ENCODE data around the gene NIPSNAP2. TPM values are rescaled to one million over a fixed set of nuclear protein-coding genes. Genes with fewer than 3 reads are reported as not detected.
A peak's percentile ranks its signal among the peaks of the same experiment; 100 is the strongest.
"Not testable (repeated sequence)": the region's sequence is repeated elsewhere in the genome, so short reads cannot be mapped to it uniquely, and the experiment has no call there.

Gene NIPSNAP2
- total and polyA plus RNA-seq, 7 donors, result 119 to 302 (median 260) TPM

DNA sequence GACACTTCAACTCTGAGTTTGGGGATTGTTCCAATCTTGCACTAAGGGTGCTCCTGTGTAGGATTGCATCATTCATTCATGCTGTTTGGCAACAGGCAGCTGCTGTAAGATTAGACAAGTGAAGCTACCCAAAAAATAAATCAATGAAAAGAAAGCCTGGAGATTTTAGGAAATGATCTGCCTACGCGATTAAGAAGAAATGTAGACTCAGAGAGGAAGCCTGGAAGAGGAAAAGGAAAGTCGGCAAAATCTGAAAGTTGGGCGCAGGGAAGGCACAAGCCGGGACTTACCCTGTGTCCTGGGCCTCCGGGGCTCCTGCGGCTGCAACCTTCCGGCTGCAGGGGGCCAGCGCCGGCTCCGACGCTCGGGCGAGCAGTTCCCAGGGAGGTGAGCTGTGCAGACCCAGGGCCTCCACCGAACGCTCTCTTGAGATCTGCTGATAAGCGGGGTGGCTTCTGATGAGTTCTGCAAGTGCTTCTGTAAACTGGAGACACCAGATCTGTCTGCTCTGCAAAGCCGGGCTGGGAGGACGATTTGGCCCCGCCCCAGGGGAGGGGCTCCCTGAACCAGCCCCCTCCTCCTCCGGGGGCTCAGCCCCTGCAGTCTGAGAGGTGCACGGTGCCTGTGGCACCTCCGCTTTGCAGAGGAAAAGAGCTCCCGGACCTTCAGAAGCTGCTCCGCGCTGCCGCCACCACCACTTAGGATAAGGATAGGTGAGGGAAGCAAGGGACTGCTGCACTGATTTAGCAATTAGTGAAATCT is 69.5 kb downstream of the NIPSNAP2 start:
- no peaks in the 10 kb centered on the region for H3K9me3 ChIP-seq
- ATAC-seq (peak; percentile 70 to 91 (median 87)), DNase-seq (peak; percentile 48 to 59)
- no peaks in the 10 kb centered on the region for H3K27me3 ChIP-seq (ENCODE audit: insufficient read depth in 3 of 3, low read length in 2 of 3)
- H3K36me3 ChIP-seq (ENCODE audit: insufficient read depth in 1 of 2, low read depth in 1 of 2), result peaks cover 0 to 18% of the 10 kb centered on the region in 2 donors
- TF ChIP-seq, protein P1, sequence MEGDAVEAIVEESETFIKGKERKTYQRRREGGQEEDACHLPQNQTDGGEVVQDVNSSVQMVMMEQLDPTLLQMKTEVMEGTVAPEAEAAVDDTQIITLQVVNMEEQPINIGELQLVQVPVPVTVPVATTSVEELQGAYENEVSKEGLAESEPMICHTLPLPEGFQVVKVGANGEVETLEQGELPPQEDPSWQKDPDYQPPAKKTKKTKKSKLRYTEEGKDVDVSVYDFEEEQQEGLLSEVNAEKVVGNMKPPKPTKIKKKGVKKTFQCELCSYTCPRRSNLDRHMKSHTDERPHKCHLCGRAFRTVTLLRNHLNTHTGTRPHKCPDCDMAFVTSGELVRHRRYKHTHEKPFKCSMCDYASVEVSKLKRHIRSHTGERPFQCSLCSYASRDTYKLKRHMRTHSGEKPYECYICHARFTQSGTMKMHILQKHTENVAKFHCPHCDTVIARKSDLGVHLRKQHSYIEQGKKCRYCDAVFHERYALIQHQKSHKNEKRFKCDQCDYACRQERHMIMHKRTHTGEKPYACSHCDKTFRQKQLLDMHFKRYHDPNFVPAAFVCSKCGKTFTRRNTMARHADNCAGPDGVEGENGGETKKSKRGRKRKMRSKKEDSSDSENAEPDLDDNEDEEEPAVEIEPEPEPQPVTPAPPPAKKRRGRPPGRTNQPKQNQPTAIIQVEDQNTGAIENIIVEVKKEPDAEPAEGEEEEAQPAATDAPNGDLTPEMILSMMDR (IDR thresholded peaks at IDR 0.05), result peak; percentile 10
- H3K27ac ChIP-seq, result peak overlapping the region; percentile 41
- H3K4me3 ChIP-seq, result peak overlapping the region; percentile 78
- peaks cover 7% of the 10 kb centered on the region for H3K4me1 ChIP-seq
- WGBS, 3 donors, result 0 to 2% (median 1%) methylated on average over 27 of the region's 27 CpGs
- intact Hi-C loops (cut with DNase I), result loop anchor here in 1 of 2 donors (2.0 kb wide), 1 partner anchor 33 kb away; no protein-coding TSS in a partner anchor

DNA sequence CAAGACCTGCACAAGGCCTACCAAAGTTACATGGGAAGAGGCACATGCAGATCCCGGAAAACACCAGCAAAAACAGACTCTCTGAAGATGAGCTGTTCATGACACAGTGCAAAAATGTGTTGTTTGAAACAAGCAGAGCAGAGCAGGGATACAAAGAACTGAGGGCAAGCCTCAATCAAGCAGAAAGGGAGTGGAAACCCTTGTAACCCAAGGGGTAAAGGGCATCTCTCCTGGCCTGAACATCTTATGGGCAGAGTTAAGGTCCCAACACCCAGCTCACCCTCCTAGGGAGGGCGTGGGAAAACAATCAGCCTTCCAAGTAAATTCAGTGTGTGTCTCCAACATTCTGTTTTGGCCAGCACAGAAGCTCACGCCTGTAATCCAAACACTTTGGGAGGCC is 76.3 kb downstream of the NIPSNAP2 start:
- TF ChIP-seq, protein P1 (IDR thresholded peaks at IDR 0.05), result no peak
- Histone ChIP-seq H3K36me3 (ENCODE audit: insufficient read depth in 1 of 2, low read depth in 1 of 2) (peaks cover 0 to 22% of the 10 kb centered on the region in 2 donors), H3K4me3 (no peak overlapping the region), H3K4me1 (no peaks in the 10 kb centered on the region), H3K9me3 (no peaks in the 10 kb centered on the region), H3K27ac (no peak overlapping the region), H3K27me3 (ENCODE audit: insufficient read depth in 3 of 3, low read length in 2 of 3) (no peaks in the 10 kb centered on the region)
- WGBS, 3 donors, result 80 to 96% (median 86%) methylated on average over 3 of the region's 3 CpGs
- no peak for ATAC-seq
- DNase-seq, result no peak
- intact Hi-C loops (cut with DNase I), result no loop called here

DNA sequence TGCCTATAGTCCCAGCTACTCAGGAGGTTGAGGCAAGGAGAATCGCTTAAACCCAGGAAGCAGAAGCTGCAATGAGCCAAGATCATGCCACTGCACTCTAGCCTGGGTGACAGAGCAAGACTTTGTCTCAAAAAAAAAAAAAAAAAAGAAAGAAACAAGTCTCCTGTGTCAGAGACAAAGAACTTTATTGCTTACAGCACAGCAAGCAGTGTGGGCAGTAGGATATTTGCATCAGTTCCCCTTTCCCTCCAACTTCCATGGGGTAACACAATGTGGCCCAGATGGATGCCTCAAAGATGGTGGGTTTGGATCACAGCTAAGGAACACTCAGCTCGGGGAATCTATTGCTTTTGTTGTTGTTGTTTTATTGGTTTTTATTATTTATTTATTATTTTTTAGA is 81.4 kb downstream of the NIPSNAP2 start:
- H3K27ac ChIP-seq; H3K9me3 ChIP-seq; H3K27me3 ChIP-seq (ENCODE audit: insufficient read depth in 3 of 3, low read length in 2 of 3); intact Hi-C loops (cut with DNase I); DNase-seq; H3K4me3 ChIP-seq; H3K4me1 ChIP-seq; ATAC-seq: not testable (repeated sequence)
- H3K36me3 ChIP-seq (ENCODE audit: insufficient read depth in 1 of 2, low read depth in 1 of 2), result peaks cover 0 to 19% of the 10 kb centered on the region in 2 donors
- 91 to 94% (median 91%) methylated on average over 2 of the region's 2 CpGs for WGBS, 3 donors

DNA sequence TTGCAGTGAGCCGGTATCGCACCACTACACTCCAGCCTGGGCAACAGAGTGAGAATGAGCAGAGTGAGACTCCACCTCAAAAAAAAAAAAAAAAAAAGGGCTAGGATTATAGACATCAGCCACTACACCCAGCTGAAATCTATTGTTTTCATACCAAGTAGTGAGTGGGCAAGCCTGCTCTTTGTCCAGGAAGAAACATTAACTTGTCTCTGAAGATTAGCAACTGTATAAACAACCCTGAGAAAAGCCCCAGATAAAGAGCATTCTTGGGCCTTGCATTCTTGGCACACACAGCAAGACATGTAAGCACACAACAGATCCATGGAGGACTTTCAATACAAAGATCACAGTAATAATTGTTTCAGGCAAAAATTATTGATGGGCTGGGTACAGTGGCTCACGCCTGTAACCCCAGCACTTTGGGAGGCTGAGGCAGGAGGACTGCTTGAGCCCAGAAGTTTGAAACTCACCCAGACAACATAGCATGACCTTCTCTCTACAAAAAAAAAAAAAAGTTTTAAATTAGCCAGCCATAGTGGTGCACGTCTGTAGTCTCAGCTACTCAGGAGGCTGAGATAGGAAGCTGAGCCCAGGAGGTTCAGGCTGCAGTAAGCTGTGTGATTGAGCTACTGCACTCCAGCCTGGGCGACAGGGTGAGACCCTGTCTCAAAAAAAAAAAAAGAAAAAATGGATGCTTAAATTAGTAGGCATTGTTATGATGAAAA is 82.5 kb downstream of the NIPSNAP2 start:
- no peak overlapping the region for H3K27ac ChIP-seq
- 78 to 83% (median 81%) methylated on average over 5 of the region's 5 CpGs for WGBS, 3 donors
- TF ChIP-seq, protein P1 (IDR thresholded peaks at IDR 0.05), result no peak
- no peaks in the 10 kb centered on the region for H3K9me3 ChIP-seq
- DNase-seq (no peak), ATAC-seq (no peak)
- H3K4me1 ChIP-seq, result peaks cover 8% of the 10 kb centered on the region
- H3K27me3 ChIP-seq (ENCODE audit: insufficient read depth in 3 of 3, low read length in 2 of 3), result no peaks in the 10 kb centered on the region
- H3K4me3 ChIP-seq, result no peak overlapping the region
- intact Hi-C loops (cut with DNase I), result no loop called here
- peaks cover 0 to 13% of the 10 kb centered on the region in 2 donors for H3K36me3 ChIP-seq (ENCODE audit: insufficient read depth in 1 of 2, low read depth in 1 of 2)

DNA sequence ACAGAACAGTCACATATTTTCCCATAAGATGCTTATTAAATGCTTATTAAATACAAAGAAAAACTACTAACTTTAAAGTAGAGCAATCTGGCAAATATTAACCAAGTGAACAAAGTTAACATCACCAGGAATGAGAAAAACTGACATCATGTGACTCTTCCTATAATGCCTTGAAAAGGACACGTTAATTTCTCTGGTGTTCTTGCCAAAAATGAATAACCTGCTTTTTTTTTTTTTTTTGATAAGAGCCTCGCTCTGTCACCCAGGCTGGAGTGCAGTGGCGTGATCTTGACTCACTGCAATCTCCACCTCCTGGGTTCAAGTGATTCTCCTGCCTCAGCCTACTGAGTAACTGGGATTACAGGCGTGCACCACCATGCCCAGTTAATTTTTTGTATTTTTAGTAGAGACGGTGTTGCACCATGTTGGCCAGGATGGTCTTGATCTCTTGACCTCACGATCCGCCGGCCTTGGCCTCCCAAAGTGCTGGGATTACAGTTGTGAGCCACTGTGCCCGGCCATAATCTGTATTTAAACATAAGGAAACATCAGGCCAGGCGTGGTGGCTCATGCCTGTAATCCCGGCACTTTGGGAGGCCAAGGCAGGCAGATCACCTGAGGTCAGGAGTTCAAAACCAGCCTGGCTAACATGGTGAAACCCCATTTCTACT is 83.2 kb downstream of the NIPSNAP2 start:
- DNase-seq; H3K27ac ChIP-seq; H3K9me3 ChIP-seq; ATAC-seq; H3K4me3 ChIP-seq; intact Hi-C loops (cut with DNase I); H3K36me3 ChIP-seq (ENCODE audit: insufficient read depth in 1 of 2, low read depth in 1 of 2); H3K27me3 ChIP-seq (ENCODE audit: insufficient read depth in 3 of 3, low read length in 2 of 3): not testable (repeated sequence)
- peaks cover 11% of the 10 kb centered on the region for H3K4me1 ChIP-seq
- 84 to 88% (median 88%) methylated on average over 11 of the region's 11 CpGs for WGBS, 3 donors

Data from psoas muscle (tissue), 8 donors.